Measurements from ENCODE around the gene SLC2A10.

The SLC2A10 gene

DNA sequence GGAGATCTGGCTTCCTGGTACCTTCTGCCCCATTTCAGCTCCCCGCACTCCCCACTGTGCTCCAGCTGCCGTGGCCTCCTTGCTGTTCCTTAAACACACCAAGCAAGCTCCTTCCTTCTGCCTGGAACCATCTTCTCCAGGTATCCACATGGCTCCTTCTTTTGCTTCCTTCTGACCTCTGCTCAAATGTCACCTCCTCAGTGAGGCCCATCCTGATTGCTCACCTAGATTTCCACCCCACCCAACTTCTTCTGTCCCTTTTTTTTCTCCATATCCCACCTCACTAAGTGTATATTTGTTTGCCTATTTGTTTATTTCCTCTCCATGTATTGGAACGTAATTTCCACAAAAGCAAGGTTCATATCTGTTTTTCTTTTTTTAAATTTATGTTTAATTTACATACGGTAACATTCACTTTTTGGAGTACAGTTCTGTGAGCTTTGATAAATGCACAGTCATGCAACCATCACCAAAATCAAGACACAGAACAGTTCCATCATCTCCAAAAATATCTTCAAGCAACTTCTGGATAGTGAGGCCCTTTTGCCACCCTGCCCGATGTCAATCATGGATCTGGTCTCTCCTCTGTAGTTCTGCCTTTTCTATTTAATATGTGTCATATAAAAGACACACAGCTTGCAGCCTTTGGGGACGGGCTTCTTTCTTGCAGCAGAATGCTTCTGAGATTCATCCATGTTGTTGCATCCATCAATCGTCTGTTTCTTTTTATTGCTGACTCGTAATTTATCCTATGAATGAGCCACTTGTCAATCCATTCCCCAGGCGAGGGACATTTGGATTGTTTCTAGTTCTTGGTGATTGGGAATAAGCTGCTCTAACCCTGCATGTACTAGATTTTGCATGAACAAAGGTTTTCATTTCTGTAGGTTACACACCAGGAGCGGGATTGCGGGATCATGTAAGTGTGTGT lies 46.3 kb downstream of the SLC2A10 start:
- no peak for TF ChIP-seq CTCF (IDR thresholded peaks at IDR 0.05; ENCODE audit: borderline replicate concordance, insufficient read depth, low read depth, low read length)
- H3K4me3 ChIP-seq (ENCODE audit: low read depth, low read length): no peak overlapping the region

DNA sequence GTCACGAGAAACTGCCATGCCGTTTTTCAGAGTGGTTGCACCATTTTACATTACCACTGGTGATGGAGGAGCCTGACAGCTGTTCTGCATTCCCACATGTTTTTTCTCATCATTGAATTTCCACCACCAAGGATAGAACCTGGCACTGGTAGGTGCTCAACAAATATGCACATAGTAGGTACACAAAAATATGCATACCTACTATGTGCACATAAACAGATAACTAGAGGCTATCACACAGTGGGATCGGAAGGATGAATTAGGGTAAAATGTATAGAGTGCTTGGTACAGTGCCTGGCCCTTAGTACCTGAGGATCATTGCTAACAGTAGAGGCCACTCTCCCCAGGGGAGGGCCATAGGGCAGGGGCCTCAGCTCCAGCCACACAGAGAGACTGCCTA lies 47.0 kb downstream of the SLC2A10 start:
- no peak overlapping the region for H3K4me3 ChIP-seq (ENCODE audit: low read depth, low read length)
- TF ChIP-seq CTCF (IDR thresholded peaks at IDR 0.05; ENCODE audit: borderline replicate concordance, insufficient read depth, low read depth, low read length): no peak

DNA sequence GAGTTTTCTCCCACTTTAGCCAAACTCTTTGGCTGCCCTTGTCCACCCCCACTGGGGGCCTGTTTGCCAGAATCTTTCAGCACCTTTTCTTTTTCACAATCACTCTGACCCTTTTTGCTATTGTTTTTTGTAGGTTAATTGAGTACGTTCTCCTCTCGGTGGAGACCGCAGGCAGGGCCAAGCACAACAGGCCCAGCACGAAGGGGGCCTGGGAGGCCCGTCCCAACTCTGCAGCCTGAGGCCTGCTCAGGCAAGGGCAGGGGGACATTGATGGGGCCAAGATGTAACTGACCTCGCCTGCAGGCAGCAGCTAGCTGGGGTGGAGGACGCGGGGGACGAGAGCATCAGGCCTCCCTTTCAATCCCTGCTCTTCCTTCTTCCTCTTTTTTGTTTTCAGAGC lies 47.7 kb downstream of the SLC2A10 start:
- H3K4me3 ChIP-seq (ENCODE audit: low read depth, low read length): no peak overlapping the region
- TF ChIP-seq CTCF (IDR thresholded peaks at IDR 0.05; ENCODE audit: borderline replicate concordance, insufficient read depth, low read depth, low read length): no peak

DNA sequence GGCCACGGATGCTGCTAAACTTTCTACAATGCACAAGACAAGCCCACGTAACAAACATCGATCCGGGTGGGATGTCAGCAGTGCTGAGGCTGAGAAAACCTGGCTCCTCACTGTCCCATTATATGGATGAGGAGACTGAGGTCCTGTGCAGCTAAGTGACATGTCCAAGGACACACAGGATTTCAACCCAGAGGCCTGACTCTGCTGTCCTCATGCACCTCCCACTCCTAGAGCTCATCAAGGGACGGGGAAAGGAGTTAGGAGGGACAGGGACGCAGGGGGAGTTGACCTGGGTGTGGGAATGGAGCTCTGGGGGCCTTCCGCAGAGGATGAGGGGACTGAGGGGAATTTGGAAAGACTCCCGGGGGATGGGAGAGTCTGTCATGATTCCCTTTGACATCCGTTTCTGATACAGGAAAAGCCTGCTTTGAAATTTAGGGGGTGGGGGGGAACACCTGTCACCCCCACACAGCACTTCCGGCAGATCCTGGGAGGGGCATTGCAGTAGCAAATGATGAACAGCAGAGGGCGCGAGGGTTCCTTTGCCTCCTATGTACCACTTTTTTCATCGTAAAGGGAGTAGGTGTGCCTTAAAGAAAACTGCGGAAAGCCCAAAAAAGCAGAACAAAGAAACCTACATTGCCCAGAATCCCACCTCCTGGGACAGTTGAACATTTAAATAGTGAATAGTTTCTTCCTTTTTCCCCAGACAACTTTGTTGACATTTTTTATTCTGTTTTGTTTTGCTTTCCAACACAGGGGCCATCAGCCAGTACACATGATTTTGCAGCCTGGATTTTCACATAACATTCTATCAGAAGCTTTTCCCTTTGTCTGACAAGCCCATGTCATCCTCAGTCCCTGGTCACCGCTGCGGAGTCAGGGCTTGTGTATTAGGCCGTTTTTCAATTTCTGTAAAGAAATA lies 48.6 kb downstream of the SLC2A10 start:
- no peak overlapping the region for H3K4me3 ChIP-seq (ENCODE audit: low read depth, low read length)
- TF ChIP-seq CTCF (IDR thresholded peaks at IDR 0.05; ENCODE audit: borderline replicate concordance, insufficient read depth, low read depth, low read length): peak; percentile 94

- no peak for TF ChIP-seq CTCF (IDR thresholded peaks at IDR 0.05; ENCODE audit: borderline replicate concordance, insufficient read depth, low read depth, low read length)
- no peak overlapping the region for H3K4me3 ChIP-seq (ENCODE audit: low read depth, low read length)
These were observed 49.6 kb downstream of the SLC2A10 start for GRCh38 chr20:46758929-46759669.

- TF ChIP-seq CTCF (IDR thresholded peaks at IDR 0.05; ENCODE audit: borderline replicate concordance, insufficient read depth, low read depth, low read length): no peak
- no peak overlapping the region for H3K4me3 ChIP-seq (ENCODE audit: low read depth, low read length)
These were observed 52.1 kb downstream of the SLC2A10 start for GRCh38 chr20:46761566-46761965.
